IMR-90 (cell line): ENCODE results near the gene HLA-DQB1. TPM values are rescaled to one million over a fixed set of nuclear protein-coding genes. Genes with fewer than 3 reads are reported as not detected.

Experiments
- ATAC-seq: fragments of 200-7000 bp; cut with Tn5 transposase; 2 replicates; pipeline ENCODE4 v1.9.1; 2020; ENCODE audit warnings: low read depth, mild to moderate bottlenecking, moderate library complexity
- BruUV-seq: library from RNA; stranded (reverse); fragments of 400-500 nt; replicated peaks from 2 replicates; lab custom pipeline; 2021; lab: Mats Ljungman, UMichigan
- CTCF ChIA-PET: fragments of 300-600 bp; formaldehyde crosslinking; extraction: SDS; loops from one replicate; lab custom pipeline; 2021; ENCODE audit warnings: antibody characterized with exemption; lab: Yijun Ruan, JAX
- POLR2A ChIA-PET: fragments of 300-600 bp; sonication (Branson Sonifier 250); formaldehyde crosslinking; loops from one replicate; lab custom pipeline; 2022; ENCODE audit warnings: antibody characterized with exemption; ENCODE audit not compliant: unreplicated experiment; lab: Charles Lee
- DNase-seq: peaks from one replicate; pipeline ENCODE4 v3.0.0; 2013
- H2AFZ ChIP-seq: replicated peaks from 2 replicates; pipeline ENCODE3; 2013; ENCODE audit warnings: low read length, mild to moderate bottlenecking; ENCODE audit not compliant: poor library complexity
- H2AK5ac ChIP-seq: 2 replicates; pipeline ENCODE4 v1.6.1; 2013; ENCODE audit warnings: low read depth, low read length, inconsistent platforms
- H2AK9ac ChIP-seq: replicated peaks from 2 replicates; pipeline ENCODE3; 2013; ENCODE audit warnings: mild to moderate bottlenecking, low read depth, low read length, moderate library complexity; ENCODE audit not compliant: poor library complexity
- H2BK120ac ChIP-seq: 2 replicates; pipeline ENCODE4 v1.6.1; 2013; ENCODE audit warnings: low read depth, low read length, inconsistent platforms
- H2BK15ac ChIP-seq: 3 replicates; pipeline ENCODE4 v1.6.1; 2013; ENCODE audit warnings: low read depth, low read length, inconsistent platforms
- H2BK20ac ChIP-seq: 2 replicates; pipeline ENCODE4 v1.6.1; 2013; ENCODE audit warnings: low read depth, mild to moderate bottlenecking, inconsistent platforms, low read length, moderate library complexity
- H2BK5ac ChIP-seq: 2 replicates; pipeline ENCODE4 v1.6.1; 2013; ENCODE audit warnings: mild to moderate bottlenecking, low read depth, low read length, inconsistent platforms; ENCODE audit not compliant: poor library complexity, severe bottlenecking
- H3K14ac ChIP-seq: replicated peaks from 2 replicates; pipeline ENCODE4 v1.6.1; 2013; ENCODE audit warnings: low read depth, low read length, inconsistent platforms
- H3K18ac ChIP-seq: 2 replicates; pipeline ENCODE4 v1.6.1; 2013; ENCODE audit warnings: low read depth, low read length, control low read depth
- H3K23ac ChIP-seq: 2 replicates; pipeline ENCODE4 v1.6.1; 2013; ENCODE audit warnings: low read depth, low read length, inconsistent platforms
- H3K27ac ChIP-seq: 2 replicates; pipeline ENCODE4 v1.5.1; 2013; ENCODE audit warnings: mild to moderate bottlenecking, control low read depth, low read length; ENCODE audit not compliant: insufficient read depth
- H3K27me3 ChIP-seq: 2 replicates; pipeline ENCODE4 v1.6.1; 2013; ENCODE audit warnings: low read length; ENCODE audit not compliant: control insufficient read depth, insufficient read depth
- H3K36me3 ChIP-seq: 2 replicates; pipeline ENCODE4 v1.6.1; 2013; ENCODE audit warnings: low read length, mixed read lengths; ENCODE audit not compliant: control insufficient read depth, insufficient read depth
- H3K4ac ChIP-seq: 2 replicates; pipeline ENCODE4 v1.6.1; 2013; ENCODE audit warnings: low read depth, low read length, inconsistent platforms
- H3K4me1 ChIP-seq: 2 replicates; pipeline ENCODE4 v1.6.1; 2013; ENCODE audit warnings: low read length, mixed read lengths; ENCODE audit not compliant: control insufficient read depth, insufficient read depth
- H3K4me2 ChIP-seq: 2 replicates; pipeline ENCODE4 v1.6.1; 2013; ENCODE audit warnings: low read depth, mild to moderate bottlenecking, control low read depth, low read length, moderate library complexity
- H3K4me3 ChIP-seq: 2 replicates; pipeline ENCODE4 v1.5.1; 2013; ENCODE audit warnings: low read depth, mild to moderate bottlenecking, control low read depth, low read length, moderate library complexity; ENCODE audit not compliant: insufficient read depth
- H3K56ac ChIP-seq: 2 replicates; pipeline ENCODE4 v1.6.1; 2013; ENCODE audit warnings: low read length, inconsistent platforms; ENCODE audit not compliant: insufficient read depth; ENCODE audit errors: extremely low read depth
- H3K79me1 ChIP-seq, 2 experiments: 2 replicates each; pipeline ENCODE4 v1.6.1; 2013; ENCODE audit warnings: low read length in 2 of 2, inconsistent platforms in 1 of 2, low read depth in 1 of 2
- H3K9ac ChIP-seq: 2 replicates; pipeline ENCODE4 v1.6.1; 2013; ENCODE audit warnings: low read depth, low read length, control low read depth
- H3K9me1 ChIP-seq: 2 replicates; pipeline ENCODE4 v1.6.1; 2013; ENCODE audit warnings: low read length, inconsistent platforms; ENCODE audit not compliant: insufficient read depth
- H3K9me3 ChIP-seq: 2 replicates; pipeline ENCODE4 v1.6.1; 2013; ENCODE audit warnings: low read length; ENCODE audit not compliant: control insufficient read depth, insufficient read depth
- H4K20me1 ChIP-seq: 2 replicates; pipeline ENCODE4 v1.6.1; 2013; ENCODE audit warnings: low read length, inconsistent platforms; ENCODE audit not compliant: insufficient read depth
- H4K5ac ChIP-seq: 2 replicates; pipeline ENCODE4 v1.6.1; 2013; ENCODE audit warnings: mild to moderate bottlenecking, low read depth, low read length, control low read depth
- H4K8ac ChIP-seq, 2 experiments: 2 replicates each; pipeline ENCODE4 v1.6.1; 2013; ENCODE audit warnings: low read depth in 2 of 2, low read length in 2 of 2, control low read depth in 1 of 2, inconsistent platforms in 1 of 2
- H4K91ac ChIP-seq: 2 replicates; pipeline ENCODE4 v1.6.1; 2013; ENCODE audit warnings: low read depth, low read length, inconsistent platforms; ENCODE audit not compliant: insufficient read depth
- BHLHE40 ChIP-seq: fragments of 150-350 bp; IDR thresholded peaks from 2 replicates; pipeline ENCODE4 v1.6.1; 2016; ENCODE audit warnings: mild to moderate bottlenecking, low read depth, low read length
- CEBPB ChIP-seq: IDR thresholded peaks from 2 replicates; pipeline ENCODE4 v1.6.1; 2012; ENCODE audit warnings: low read depth, low read length, improper control_type of control experiment
- ELK1 ChIP-seq: fragments of 150-350 bp; IDR thresholded peaks from 2 replicates; pipeline ENCODE4 v1.6.1; 2016; ENCODE audit warnings: low read depth, mild to moderate bottlenecking, low read length, moderate library complexity, borderline replicate concordance
- FOS ChIP-seq: fragments of 150-350 bp; IDR thresholded peaks from 2 replicates; pipeline ENCODE4 v1.6.1; 2016; ENCODE audit warnings: low read depth, low read length
- MAFK ChIP-seq: IDR thresholded peaks from 2 replicates; pipeline ENCODE4 v1.6.1; 2012; ENCODE audit warnings: low read depth, low read length, improper control_type of control experiment
- MAZ ChIP-seq: IDR thresholded peaks from 2 replicates; pipeline ENCODE4 v1.6.1; 2012; ENCODE audit warnings: low read depth, mild to moderate bottlenecking, low read length, improper control_type of control experiment, moderate library complexity, borderline replicate concordance
- NFE2L2 ChIP-seq: fragments of 150-350 bp; IDR thresholded peaks from 2 replicates; pipeline ENCODE4 v1.6.1; 2016; ENCODE audit warnings: low read depth, mild to moderate bottlenecking, low read length
- POLR2A ChIP-seq: IDR thresholded peaks from 2 replicates; pipeline ENCODE4 v1.6.1; 2012; ENCODE audit warnings: mild to moderate bottlenecking, low read depth, low read length
- RAD21 ChIP-seq: IDR thresholded peaks from 2 replicates; pipeline ENCODE4 v1.6.1; 2012; ENCODE audit warnings: low read length, improper control_type of control experiment
- RCOR1 ChIP-seq: IDR thresholded peaks from 2 replicates; pipeline ENCODE4 v1.6.1; 2012; ENCODE audit warnings: mild to moderate bottlenecking, low read length, improper control_type of control experiment; ENCODE audit not compliant: insufficient replicate concordance
- SMC3 ChIP-seq: fragments of 150-350 bp; IDR thresholded peaks from 2 replicates; pipeline ENCODE4 v1.6.1; 2016; ENCODE audit warnings: low read depth, mild to moderate bottlenecking, antibody characterized with exemption, low read length, moderate library complexity
- WGBS, 2 experiments: methylation state at CpG; one replicate each; pipeline versions ENCODE4 v1.1.5 to v1.1.7; 2013; ENCODE audit warnings: missing lambda C conversion rate in 2 of 2; ENCODE audit not compliant: insufficient read length in 1 of 2; ENCODE audit errors: extremely low coverage in 2 of 2; 5-methylcytosine and 5-hydroxymethylcytosine counted together
- dilution Hi-C: fragments of 300-500 bp; cut with HindIII; formaldehyde crosslinking; loops from one replicate; pipeline ENCODE4 v1.14.3; 2018; ENCODE audit warnings: low sequenced_read_pairs; ENCODE audit not compliant: unreplicated experiment
- in situ Hi-C: fragments of 300-500 bp; cut with MboI; formaldehyde crosslinking; loops from 3 replicates; pipeline ENCODE4 v1.14.3; 2019; ENCODE audit warnings: low sequenced_read_pairs, inconsistent platforms, mixed read lengths
- intact Hi-C: fragments of 100-400 bp; cut with micrococcal nuclease; formaldehyde crosslinking; loops from 2 replicates; pipeline ENCODE4 v1.10.0; 2022
- polyA plus RNA-seq, 3 experiments: library from polyadenylated mRNA; depleted of rRNA; stranded (reverse); fragments of >200 nt; gene quantifications; 2 replicates each; pipeline ENCODE4 v1.2.3, GENCODE V29; 2012; ENCODE audit warnings: low replicate concordance in 1 of 3
- total RNA-seq: library from RNA; depleted of rRNA; stranded (reverse); fragments of >200 nt; gene quantifications from 2 replicates; pipeline ENCODE4 v1.2.3, GENCODE V29; 2012
- TF ChIP-seq, protein P1 (sequence below): conservative IDR thresholded peaks from 2 replicates; pipeline ENCODE4 v1.5.1; 2012; ENCODE audit warnings: mild to moderate bottlenecking, low read depth, low read length, improper control_type of control experiment

HLA-DQB1 gene
- total and polyA plus RNA-seq, 2 of the 4 experiments (the other 2 are of a cell fraction) = not detected

GRCh38 chr6:32613475-32613874 lies 53.0 kb downstream of the HLA-DQB1 start:
- Histone ChIP-seq H3K56ac (no peak overlapping the region), H3K9ac (no peak overlapping the region), H3K9me3 (no peaks in the 10 kb centered on the region), H3K4me1 (no peaks in the 10 kb centered on the region), H2AFZ (no peak overlapping the region), H4K20me1 (no peaks in the 10 kb centered on the region), H3K27me3 (no peaks in the 10 kb centered on the region), H4K91ac (no peak overlapping the region), H3K4me3 (no peak overlapping the region), H2BK120ac (no peak overlapping the region), H3K79me1 (no peaks in the 10 kb centered on the region), H2AK5ac (no peak overlapping the region), H3K9me1 (no peaks in the 10 kb centered on the region), H4K8ac (no peak overlapping the region), H3K4ac (no peak overlapping the region), H3K14ac (no peak overlapping the region), H4K5ac (no peak overlapping the region), H2BK15ac (no peak overlapping the region), H2BK20ac (no peak overlapping the region), H3K27ac (no peak overlapping the region), H3K23ac (no peak overlapping the region), H2AK9ac (no peak overlapping the region), H2BK5ac (no peak overlapping the region), H3K4me2 (no peak overlapping the region), H3K36me3 (no peaks in the 10 kb centered on the region), H3K18ac (no peak overlapping the region)
- POLR2A ChIA-PET = no interaction called here
- intact Hi-C loops = no loop called here
- no peak for DNase-seq
- no CpG with 5 or more reads among the region's 6 CpGs for WGBS, 2 experiments
- CTCF ChIA-PET = no interaction called here
- dilution Hi-C loops = no loop called here
- no TSS peak for BruUV-seq
- no peak for ATAC-seq
- in situ Hi-C loops = no loop called here
- TF ChIP-seq, protein P1, sequence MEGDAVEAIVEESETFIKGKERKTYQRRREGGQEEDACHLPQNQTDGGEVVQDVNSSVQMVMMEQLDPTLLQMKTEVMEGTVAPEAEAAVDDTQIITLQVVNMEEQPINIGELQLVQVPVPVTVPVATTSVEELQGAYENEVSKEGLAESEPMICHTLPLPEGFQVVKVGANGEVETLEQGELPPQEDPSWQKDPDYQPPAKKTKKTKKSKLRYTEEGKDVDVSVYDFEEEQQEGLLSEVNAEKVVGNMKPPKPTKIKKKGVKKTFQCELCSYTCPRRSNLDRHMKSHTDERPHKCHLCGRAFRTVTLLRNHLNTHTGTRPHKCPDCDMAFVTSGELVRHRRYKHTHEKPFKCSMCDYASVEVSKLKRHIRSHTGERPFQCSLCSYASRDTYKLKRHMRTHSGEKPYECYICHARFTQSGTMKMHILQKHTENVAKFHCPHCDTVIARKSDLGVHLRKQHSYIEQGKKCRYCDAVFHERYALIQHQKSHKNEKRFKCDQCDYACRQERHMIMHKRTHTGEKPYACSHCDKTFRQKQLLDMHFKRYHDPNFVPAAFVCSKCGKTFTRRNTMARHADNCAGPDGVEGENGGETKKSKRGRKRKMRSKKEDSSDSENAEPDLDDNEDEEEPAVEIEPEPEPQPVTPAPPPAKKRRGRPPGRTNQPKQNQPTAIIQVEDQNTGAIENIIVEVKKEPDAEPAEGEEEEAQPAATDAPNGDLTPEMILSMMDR = no peak
- no peak for TF ChIP-seq POLR2A
- TF ChIP-seq ELK1 = no peak
- TF ChIP-seq NFE2L2 = no peak
- TF ChIP-seq MAZ = no peak
- no peak for TF ChIP-seq FOS
- TF ChIP-seq SMC3 = no peak
- no peak for TF ChIP-seq RAD21
- TF ChIP-seq CEBPB = no peak
- TF ChIP-seq BHLHE40 = no peak
- no peak for TF ChIP-seq MAFK
- TF ChIP-seq RCOR1 = no peak
